GM19351 (cell line): Measurements from ENCODE around the gene CDHR3.

ENCODE experiments used
- ATAC-seq: cut with Tn5 transposase; IDR thresholded peaks from one replicate; pipeline ENCODE4 v1.9.1; 2021; ENCODE audit warnings: mild to moderate bottlenecking, moderate library complexity; ENCODE audit not compliant: unreplicated experiment

CDHR3 gene, protein sequence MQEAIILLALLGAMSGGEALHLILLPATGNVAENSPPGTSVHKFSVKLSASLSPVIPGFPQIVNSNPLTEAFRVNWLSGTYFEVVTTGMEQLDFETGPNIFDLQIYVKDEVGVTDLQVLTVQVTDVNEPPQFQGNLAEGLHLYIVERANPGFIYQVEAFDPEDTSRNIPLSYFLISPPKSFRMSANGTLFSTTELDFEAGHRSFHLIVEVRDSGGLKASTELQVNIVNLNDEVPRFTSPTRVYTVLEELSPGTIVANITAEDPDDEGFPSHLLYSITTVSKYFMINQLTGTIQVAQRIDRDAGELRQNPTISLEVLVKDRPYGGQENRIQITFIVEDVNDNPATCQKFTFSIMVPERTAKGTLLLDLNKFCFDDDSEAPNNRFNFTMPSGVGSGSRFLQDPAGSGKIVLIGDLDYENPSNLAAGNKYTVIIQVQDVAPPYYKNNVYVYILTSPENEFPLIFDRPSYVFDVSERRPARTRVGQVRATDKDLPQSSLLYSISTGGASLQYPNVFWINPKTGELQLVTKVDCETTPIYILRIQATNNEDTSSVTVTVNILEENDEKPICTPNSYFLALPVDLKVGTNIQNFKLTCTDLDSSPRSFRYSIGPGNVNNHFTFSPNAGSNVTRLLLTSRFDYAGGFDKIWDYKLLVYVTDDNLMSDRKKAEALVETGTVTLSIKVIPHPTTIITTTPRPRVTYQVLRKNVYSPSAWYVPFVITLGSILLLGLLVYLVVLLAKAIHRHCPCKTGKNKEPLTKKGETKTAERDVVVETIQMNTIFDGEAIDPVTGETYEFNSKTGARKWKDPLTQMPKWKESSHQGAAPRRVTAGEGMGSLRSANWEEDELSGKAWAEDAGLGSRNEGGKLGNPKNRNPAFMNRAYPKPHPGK

DNA sequence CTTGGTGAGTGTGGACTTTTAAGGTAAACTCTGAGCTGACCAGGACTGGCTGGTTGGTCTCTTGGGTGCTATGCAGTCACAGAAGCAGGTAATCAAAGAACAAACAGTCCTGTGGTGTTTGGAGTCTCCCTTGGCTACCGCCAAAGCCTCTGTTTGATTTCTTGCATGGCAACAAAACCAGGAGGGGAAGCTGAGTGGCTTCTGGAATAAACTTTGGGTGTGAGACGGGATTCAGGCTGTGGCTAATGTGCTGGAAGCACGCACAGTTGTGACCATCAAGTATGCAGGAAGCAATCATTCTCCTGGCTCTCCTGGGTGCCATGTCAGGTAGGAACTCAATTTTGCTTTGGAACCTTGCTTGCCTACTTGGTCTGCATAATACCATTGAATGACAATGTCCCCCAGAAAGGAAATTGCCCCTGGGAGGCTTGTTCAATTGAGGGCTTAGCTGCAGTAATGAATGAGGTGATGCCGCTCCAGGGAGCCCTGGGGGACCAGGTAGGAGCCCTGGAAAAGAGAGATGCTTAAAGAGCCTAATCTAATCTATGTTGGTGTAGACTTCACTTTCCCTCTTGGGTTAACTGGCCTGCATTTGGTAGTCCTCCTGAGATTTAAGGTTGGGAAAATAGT, at the start of gene CDHR3:
Gene CDHR3 (plus strand): TSS at position 227 of the 630 bp plus-strand sequence. CDS start 55 bp downstream, at position 282.
- ATAC-seq = no peak

DNA sequence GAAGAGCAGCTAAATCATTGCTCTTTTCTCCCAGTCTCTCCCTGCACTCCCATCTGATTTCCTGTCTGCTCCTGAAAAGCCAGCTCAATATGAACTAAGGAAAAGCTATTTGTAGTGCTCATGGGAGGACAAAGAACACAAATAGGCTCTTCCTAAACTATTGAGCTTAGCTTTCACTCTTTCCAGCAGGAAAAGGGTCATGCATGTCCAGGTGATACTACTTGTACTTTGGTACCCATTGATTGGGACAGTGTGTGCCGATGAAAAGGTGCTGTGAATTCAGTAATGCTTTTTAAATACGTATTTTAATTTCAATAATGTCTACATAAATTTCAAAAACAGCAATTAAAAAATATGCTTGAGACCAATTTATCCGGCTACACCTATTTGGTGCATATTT, 49.1 kb upstream of the CDHR3 start:
- ATAC-seq = no peak

DNA sequence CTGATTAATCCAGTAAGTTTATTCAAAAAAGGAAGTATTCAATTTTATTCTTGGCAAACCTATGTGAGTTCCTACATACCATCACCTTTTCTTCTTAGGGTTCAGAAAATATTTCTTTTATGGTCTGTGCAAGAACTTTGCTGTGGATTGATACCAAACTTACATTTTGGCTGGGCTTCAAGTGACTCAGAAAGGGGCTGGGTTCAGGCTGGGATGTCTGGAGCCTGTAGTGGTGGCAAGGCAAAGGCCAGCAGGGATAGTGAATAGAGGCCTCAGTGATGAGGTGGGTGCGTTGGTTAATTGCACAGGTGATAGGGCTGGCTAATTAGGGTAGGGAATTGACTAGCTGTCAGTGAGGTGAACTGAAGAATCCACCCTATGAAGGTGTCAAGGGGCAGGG, 46.5 kb upstream of the CDHR3 start:
- ATAC-seq = no peak

DNA sequence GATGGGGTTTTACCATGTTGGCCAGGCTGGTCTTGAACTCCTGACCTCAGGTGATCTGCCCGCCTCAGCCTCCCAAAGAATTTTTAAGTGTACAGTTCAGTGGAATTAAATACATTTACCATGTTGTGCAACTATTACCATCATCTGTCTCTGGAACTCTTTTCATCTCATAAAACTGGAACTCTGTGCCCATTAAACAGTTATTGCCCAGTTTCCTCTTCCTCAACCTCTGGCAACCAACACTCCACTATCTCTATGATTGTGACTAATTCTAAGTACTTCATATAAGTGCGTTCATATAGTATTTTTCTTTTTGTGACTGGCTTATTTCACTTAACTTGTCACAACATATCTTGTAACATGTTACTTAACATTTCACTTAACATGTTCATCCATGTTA, 45.4 kb upstream of the CDHR3 start:
- ATAC-seq = no peak

DNA sequence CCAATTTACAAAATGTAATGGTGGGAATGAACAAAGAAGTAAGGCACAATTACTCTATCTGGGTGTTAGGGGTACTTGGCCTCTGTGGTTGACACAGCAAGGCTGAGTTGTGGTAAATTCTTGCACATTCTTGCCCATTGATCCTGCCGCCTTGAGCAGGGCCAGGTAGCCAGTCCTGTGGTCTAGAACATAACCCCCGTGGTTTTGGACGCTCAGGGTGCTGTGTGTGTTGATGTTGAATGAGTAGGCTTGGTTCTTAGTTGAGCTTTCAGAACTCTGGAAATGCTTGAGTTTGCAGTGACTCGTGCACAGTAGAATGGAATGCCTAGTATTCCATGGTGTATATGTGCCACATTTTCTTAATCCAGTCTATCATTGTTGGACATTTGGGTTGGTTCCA, 42.3 kb upstream of the CDHR3 start:
- no peak for ATAC-seq

DNA sequence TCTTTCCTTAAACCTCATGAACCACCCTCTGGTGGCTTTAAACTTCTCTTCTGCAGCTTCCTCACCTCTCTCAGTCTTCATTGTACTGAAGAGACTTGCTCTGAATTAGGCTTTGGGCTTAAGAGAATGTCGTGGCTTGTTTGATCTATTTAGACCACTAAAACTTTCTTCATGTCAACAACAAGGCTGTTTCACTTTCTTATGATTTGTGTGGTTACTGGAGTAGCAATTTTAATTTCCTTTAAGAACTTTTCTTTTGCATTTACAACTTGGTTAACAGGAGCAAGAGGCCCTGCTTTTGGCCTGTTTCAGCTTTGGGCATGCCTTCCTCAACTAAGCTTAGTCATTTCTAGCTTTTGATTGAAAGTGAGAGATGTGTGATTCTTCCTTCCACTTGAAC, 38.1 kb upstream of the CDHR3 start:
- ATAC-seq = peak; percentile 79

DNA sequence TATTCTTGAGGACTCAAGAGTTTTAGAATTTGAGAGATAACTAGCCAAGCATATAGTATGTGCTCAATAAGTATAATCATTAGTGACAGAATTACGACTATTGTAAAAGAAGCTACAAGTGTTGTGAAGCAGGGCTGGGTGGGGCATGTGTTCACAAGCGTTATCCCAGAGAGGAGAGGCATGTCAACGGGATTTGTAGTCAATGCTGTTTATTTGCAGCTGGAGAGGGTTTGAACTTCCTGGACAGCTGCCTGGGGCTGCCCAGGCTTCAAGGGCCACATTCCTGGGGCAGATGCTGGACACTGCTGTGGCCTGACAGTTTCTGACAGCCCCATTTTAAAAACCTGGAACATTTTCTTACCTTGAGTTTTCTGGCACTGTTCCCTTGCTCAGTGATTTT, 36.9 kb upstream of the CDHR3 start:
- ATAC-seq = no peak

DNA sequence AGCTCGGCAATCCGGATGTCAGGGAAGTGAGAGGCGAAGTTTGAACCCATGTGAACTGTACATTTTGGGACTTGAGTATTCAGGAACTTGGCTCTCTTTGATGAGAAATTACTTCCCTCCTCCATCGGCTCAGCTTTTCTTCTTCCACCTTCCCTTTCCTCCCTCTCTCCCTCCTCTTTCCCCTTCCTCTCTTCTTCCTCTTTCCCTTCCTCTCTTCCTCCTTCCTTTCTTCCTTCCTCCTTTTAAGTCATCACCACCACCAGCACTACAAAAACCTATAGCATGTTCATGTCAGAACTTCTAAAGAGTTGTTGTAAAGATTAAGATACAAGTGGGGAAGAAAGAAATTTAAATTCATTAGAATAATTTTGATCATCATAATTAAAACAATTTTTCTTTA, 31.9 kb upstream of the CDHR3 start:
- no peak for ATAC-seq

DNA sequence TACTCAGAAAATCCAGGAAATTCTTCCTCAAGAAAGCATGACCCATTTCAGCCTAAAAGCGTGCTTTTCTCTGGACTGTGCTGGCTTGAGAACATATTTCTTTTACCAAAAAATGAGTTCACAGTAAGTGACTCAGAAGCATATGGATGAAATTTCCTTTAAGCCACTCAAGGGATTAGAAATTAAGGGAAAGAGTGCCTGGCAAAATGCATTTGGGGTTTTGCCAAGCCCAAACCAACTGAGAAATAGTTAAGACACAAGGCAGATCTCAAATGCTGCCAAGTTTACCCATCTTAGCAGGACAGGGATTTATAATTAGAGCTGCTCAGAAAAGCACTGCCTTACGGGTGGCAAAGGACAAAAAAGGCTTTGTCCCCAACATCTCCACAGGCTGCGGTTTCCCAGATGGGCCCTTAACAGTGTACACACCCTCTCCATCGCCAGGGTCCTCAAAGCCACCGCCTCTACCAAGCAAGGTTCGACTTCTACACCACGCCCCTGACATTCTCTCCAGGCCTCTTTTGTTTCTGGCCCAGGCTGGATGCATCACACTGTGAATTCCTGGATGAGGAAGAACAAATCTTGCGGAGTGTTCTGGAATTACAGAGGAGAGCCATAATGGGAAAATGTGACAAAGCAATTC, 30.1 kb upstream of the CDHR3 start:
- ATAC-seq = no peak

DNA sequence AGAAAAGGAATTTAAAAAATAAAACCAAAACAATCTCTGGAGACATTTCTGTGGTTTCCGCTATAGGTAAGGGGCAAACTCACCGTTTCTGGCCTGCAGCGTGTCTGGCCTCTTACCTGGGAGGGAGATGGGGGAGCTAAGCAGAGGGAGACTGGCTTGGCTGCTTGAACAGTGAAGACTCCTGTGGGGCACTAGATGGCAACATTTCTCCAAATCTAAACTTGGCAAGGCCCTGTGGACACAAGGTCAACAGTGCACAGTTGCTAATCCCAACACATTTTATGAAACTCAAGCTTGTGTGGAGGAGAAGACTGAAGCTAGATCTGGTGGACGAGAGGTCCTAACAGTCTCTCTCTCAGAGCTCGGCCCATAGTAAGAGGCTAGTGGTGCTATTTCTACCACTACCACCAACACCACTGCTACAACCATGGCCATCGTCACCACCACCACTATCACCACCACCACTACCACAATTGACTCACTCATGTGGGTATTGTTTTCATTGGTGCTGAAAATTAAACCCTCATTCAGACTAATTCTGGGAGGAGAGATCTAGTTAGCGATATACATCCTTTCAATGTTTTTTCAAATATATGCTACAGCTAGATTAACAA, 28.4 kb upstream of the CDHR3 start:
- no peak for ATAC-seq

DNA sequence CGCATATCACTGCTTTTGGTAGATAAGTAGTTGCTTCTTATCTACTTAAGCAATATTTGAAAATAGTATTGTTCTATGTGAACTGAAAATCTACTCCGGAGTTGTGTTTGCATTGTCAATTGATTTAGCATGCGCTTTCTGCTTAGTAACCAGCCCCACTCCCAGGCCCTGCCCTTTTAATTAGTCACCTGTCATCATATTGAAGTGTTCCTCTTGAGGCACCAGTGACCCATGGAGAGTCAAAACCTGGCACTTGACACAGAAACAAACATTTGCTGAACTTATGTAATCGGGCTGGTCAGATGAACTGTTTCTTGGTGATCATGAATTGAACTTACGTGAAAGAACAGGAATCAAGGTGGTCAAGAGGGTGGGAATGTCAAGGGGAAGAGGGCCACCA, 27.8 kb upstream of the CDHR3 start:
- ATAC-seq = no peak

DNA sequence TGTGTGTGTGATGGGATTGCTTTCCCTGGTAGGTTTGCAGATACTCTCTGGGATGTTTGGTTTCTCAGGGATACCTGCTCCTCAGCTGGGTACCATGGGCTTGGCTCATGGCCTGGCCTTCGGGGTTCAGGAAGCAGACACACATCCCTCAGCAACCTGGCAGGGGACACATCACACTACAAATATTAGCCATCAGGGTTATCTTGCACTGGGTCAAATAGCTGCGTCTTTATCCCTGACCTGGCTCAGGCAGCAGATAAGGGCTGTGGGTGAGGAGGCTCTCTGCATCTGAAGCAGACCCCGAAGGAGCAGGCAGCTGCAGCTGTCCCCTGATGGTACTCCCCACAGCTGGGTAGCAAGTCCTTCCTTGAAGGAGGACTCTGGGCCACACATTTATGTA, 25.7 kb upstream of the CDHR3 start:
- ATAC-seq = no peak

DNA sequence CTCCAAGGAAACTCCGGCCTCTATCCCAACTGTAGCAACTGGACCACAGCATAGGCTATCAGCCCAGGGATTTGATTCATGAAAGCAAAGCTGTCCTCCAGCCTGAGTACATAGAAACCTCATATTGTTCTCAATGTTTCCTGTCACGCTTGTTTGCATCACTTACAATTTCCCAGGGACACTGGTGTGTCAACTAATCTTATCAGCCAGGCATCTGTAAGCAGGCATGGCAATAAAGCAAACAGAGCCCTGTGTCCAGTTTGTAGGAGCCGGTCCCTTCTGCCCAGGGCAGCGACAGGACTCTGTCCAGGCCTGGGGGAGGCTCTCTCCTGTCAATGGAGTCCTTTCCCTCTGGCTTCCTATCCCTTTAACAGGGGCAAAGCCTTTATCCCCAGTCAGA, 23.0 kb upstream of the CDHR3 start:
- no peak for ATAC-seq

DNA sequence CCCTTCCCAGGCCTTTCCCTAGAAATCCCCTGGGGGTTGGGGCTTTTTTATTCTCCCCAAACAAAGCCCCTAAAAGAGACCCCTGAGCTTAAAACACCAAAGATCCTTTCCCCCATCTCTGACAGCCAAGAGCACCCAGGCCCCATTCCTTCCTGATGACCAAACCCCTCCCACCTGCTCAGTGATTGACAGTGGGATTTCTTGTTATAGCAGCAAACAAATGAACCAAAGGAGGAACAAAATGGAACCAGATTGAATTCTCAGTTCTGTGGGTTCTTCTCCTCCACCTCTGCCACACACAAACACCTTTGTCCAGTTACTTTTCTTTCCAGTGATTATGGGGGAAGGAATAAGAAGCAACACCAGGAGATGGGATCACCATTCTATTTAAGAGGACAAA, 21.5 kb upstream of the CDHR3 start:
- no peak for ATAC-seq

DNA sequence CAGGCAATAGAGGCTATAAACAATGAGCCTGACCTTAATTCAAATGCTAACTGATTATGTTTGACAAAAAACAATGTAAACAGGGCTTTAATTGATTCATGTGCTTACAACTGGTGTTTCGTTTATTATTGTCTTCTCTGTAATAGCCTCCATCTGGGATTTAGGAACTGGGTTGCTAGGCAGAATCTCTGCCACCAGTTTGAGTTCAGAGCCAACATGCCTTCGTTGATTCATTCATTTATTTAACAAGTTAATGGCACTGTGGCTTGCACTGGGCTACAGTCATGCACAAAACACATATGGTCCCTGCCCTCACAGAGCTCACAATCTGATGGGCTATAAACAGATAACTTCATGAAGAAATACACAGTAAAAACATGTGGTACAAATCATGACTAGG, 19.6 kb upstream of the CDHR3 start:
- ATAC-seq = no peak

DNA sequence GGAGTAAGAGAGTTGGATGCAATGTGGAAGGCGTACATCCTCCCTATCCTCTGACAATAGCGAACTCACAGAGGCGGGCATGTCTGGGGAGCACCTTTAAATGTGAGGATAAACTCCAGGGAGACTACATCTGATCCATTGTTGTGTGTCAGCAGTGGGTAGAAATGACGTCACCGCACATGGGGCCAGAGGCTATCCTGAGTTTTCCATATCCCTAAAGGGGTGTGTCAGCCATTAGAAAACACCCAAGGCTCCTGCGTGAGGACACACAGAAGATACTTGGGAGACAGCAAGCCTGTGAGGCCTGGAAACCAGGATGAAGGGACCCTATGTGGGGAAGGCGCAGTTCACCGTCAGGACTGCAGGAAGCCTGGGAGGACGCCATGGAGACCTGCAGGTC, 17.2 kb upstream of the CDHR3 start:
- ATAC-seq = no peak

DNA sequence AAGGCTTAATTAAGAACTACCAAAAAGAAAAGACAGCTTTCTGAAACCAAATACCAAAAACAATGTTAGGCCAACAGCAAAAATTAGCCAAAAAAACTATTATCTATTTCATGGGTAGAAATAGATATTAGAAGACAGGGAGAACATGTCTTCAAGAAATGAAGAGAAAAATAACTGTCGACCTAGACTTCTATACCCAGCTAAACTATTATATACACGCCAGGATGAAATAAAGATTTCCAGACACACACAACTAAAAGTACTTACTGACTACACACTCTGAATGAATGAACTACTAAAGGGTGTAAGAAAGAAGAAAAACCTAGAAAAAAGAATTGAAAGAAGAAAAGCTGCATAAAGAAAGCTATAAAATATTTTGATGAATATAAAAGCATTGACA, 11.5 kb upstream of the CDHR3 start:
- no peak for ATAC-seq

DNA sequence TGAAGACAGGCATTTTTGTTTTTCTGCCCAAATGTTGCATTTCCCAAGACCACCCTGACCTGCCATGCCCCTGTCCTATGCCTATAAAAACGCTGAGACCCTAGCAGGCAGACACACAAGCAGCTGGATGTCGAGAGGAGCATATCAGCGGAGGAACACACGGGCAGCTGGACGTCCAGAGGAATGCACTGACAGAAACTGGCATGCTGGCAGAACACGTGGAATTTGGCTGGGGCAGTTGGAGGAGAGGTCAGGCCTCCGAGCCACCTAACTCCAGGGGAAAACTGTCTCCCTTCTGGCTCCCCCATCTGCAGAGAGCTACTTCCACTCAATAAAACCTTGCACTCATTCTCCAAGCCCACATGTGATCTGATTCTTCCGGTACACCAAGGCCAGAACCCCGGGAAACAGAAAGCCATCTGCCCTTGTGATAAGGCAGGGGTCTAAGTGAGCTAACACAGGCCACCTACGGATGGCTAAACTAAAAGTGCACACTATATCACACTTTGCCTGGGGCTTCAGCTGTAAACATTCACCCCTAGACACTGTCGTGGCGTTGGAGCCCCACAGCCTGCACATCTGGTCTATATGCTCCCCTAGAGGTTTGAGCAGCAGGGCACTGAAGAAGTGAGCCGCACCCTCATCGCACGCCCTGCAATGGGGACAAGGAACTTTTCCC, 10.0 kb upstream of the CDHR3 start:
- no peak for ATAC-seq

DNA sequence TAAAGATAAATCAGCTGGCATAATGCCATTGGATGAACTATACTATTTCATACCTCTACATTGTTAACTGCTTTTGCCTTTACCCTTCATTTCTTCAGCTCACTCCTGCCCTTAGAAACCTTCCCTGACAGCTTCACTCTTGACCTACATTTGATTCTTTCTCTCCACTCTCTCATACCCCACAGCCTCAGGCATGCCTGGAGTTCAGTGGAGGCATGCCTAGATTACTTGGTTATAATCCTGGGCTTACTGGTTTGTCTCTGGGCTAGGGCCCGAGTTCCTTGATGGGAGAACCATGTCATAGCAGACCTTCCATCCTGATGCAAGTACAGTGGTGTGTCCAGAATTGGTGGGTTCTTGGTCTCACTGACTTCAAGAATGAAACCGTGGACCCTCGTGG, 8.4 kb upstream of the CDHR3 start:
- no peak for ATAC-seq
